ENCODE data around the gene BBS4. TPM values are rescaled to one million over a fixed set of nuclear protein-coding genes. Genes with fewer than 3 reads are reported as not detected.

Gene BBS4
- total and polyA plus RNA-seq, 2 experiments from 2014 or later, result 37.9 to 86.8 TPM

GRCh38 chr15:72685301-72685924 lies 594 bp upstream of the BBS4 start:
- Histone ChIP-seq H3K36me3 (no peaks in the 10 kb centered on the region), H3K27ac (peak overlapping the region; percentile 90), H3K4me3 (peak overlapping the region; percentile 75), H3K4me1 (ENCODE audit: low read depth) (peaks cover 3% of the 10 kb centered on the region), H3K9me3 (ENCODE audit: low read depth) (no peaks in the 10 kb centered on the region), H3K27me3 (peaks cover 4% of the 10 kb centered on the region)
- no peak for DNase-seq (ENCODE audit: low read depth in 1 of 2, low spot score in 1 of 2)
- TF ChIP-seq CTCF (IDR thresholded peaks at IDR 0.05; ENCODE audit: low read depth, low read length), result peak; percentile 6

GRCh38 chr15:72688697-72689096 lies 2.7 kb downstream of the BBS4 start:
- H3K4me1 ChIP-seq (ENCODE audit: low read depth), result peaks cover 3% of the 10 kb centered on the region
- no peak for TF ChIP-seq CTCF (IDR thresholded peaks at IDR 0.05; ENCODE audit: low read depth, low read length)
- no peaks in the 10 kb centered on the region for H3K9me3 ChIP-seq (ENCODE audit: low read depth)
- no peak for DNase-seq (ENCODE audit: low read depth in 1 of 2, low spot score in 1 of 2)
- no peaks in the 10 kb centered on the region for H3K27me3 ChIP-seq
- no peak overlapping the region for H3K27ac ChIP-seq
- no peaks in the 10 kb centered on the region for H3K36me3 ChIP-seq
- H3K4me3 ChIP-seq, result no peak overlapping the region

GRCh38 chr15:72690938-72691337 lies 4.9 kb downstream of the BBS4 start:
- no peak for TF ChIP-seq CTCF (IDR thresholded peaks at IDR 0.05; ENCODE audit: low read depth, low read length)
- Histone ChIP-seq H3K27ac (no peak overlapping the region), H3K4me3 (no peak overlapping the region), H3K27me3 (no peaks in the 10 kb centered on the region), H3K9me3 (ENCODE audit: low read depth) (no peaks in the 10 kb centered on the region), H3K36me3 (no peaks in the 10 kb centered on the region), H3K4me1 (ENCODE audit: low read depth) (peaks cover 3% of the 10 kb centered on the region)
- no peak for DNase-seq (ENCODE audit: low read depth in 1 of 2, low spot score in 1 of 2)

GRCh38 chr15:72698938-72699337 lies 12.9 kb downstream of the BBS4 start:
- Histone ChIP-seq H3K27ac (no peak overlapping the region), H3K4me3 (no peak overlapping the region), H3K4me1 (ENCODE audit: low read depth) (no peaks in the 10 kb centered on the region), H3K9me3 (ENCODE audit: low read depth) (no peaks in the 10 kb centered on the region), H3K36me3 (no peaks in the 10 kb centered on the region), H3K27me3 (no peaks in the 10 kb centered on the region)
- no peak for DNase-seq (ENCODE audit: low read depth in 1 of 2, low spot score in 1 of 2)
- TF ChIP-seq CTCF (IDR thresholded peaks at IDR 0.05; ENCODE audit: low read depth, low read length), result no peak

GRCh38 chr15:72700076-72700475 lies 14.1 kb downstream of the BBS4 start:
- Histone ChIP-seq H3K27me3 (no peaks in the 10 kb centered on the region), H3K4me1 (ENCODE audit: low read depth) (no peaks in the 10 kb centered on the region), H3K36me3 (no peaks in the 10 kb centered on the region), H3K4me3 (no peak overlapping the region), H3K9me3 (ENCODE audit: low read depth) (no peaks in the 10 kb centered on the region), H3K27ac (no peak overlapping the region)
- no peak for DNase-seq (ENCODE audit: low read depth in 1 of 2, low spot score in 1 of 2)
- no peak for TF ChIP-seq CTCF (IDR thresholded peaks at IDR 0.05; ENCODE audit: low read depth, low read length)

Data from cardiac muscle cell (in vitro differentiated cells and primary cell).